Skeletal muscle satellite cell (primary cell): ENCODE data around the gene NUDT3.
"Not testable (repeated sequence)": the region's sequence is repeated elsewhere in the genome, so short reads cannot be mapped to it uniquely, and the experiment has no call there.

Experiments used
- H3K27me3 ChIP-seq: 2 replicates; pipeline ENCODE4 v1.7.0; 2013; ENCODE audit warnings: low read length; ENCODE audit not compliant: control insufficient read depth, insufficient read depth
- H3K36me3 ChIP-seq: 2 replicates; pipeline ENCODE4 v1.7.0; 2013; ENCODE audit warnings: mild to moderate bottlenecking, control low read depth, low read length; ENCODE audit not compliant: insufficient read depth
- H3K4me1 ChIP-seq: 2 replicates; pipeline ENCODE4 v1.7.0; 2013; ENCODE audit warnings: low read length; ENCODE audit not compliant: control insufficient read depth, insufficient read depth
- H3K4me2 ChIP-seq: 2 replicates; pipeline ENCODE4 v1.7.0; 2013; ENCODE audit warnings: mild to moderate bottlenecking, low read length
- H3K4me3 ChIP-seq: 2 replicates; pipeline ENCODE4 v1.7.0; 2013; ENCODE audit warnings: low read length
- H3K9ac ChIP-seq: 2 replicates; pipeline ENCODE4 v1.7.0; 2013; ENCODE audit warnings: mild to moderate bottlenecking, low read depth, low read length, moderate library complexity
- H3K9me3 ChIP-seq: replicated peaks from 2 replicates; pipeline ENCODE4 v1.7.0; 2013; ENCODE audit warnings: mild to moderate bottlenecking, control low read depth, low read length

NUDT3 gene

DNA sequence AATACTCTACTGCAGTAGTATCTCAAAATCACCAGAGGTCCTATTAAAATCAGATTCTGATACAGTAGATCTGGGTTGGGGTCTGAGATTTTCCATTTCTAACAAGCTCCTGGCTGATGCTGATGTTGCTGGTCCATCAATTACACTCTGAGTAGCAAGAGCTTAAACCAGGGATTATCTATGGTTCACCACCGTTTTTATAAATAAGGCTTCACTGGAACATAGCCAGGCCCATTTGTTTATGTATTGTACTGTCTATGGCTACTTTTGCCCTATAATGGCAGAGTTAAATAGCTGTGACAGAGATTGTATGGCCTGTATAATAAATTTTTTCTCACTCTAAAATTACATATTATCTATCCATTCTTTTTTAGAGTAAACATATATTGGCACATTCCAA lies 53.0 kb downstream of the NUDT3 start:
- Histone ChIP-seq H3K36me3 (no peaks in the 10 kb centered on the region), H3K4me1 (peaks cover 16% of the 10 kb centered on the region), H3K9me3 (no peaks in the 10 kb centered on the region), H3K4me2 (no peak overlapping the region), H3K27me3 (no peaks in the 10 kb centered on the region), H3K9ac (no peak overlapping the region), H3K4me3 (no peak overlapping the region)

DNA sequence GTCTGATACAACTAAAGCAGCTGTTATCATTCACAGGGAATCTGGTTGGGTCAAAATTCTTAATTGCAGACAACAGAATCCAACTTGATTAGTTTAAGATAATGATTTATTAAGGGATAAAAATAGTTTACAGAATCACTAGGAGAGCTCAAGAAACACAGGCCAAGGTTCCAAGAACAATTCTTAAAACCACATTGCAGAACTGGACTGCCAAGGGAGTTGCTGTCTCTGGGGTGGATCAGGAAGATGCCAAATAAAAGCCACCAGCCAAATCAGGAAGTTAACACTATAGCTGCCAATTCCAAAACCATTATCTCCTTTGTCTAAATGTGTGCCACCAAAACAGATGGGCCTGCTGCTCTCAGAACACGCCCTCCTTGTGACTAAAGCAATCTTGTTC lies 53.7 kb downstream of the NUDT3 start:
- H3K4me2 ChIP-seq, result no peak overlapping the region
- H3K4me1 ChIP-seq, result peaks cover 16% of the 10 kb centered on the region
- no peak overlapping the region for H3K4me3 ChIP-seq
- H3K36me3 ChIP-seq, result no peaks in the 10 kb centered on the region
- H3K9ac ChIP-seq, result no peak overlapping the region
- no peaks in the 10 kb centered on the region for H3K9me3 ChIP-seq
- H3K27me3 ChIP-seq, result no peaks in the 10 kb centered on the region

DNA sequence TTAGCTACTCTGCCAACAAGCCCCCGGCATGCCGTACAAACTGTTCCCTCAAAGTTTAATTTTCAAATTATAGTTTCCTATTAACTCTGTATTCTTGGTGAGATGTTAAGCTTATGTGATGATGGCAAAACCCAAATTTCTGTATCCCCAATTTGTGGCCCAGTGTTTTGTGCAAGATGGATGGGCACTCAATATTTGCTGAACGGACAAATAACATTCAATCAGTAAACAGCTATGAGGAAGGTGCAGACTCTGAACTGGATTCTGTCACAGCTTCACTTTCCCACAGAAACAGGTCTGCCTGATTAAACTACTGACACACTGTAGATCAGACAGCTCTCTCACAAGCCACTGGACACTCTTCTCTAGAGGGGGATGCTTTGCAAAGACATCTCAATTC lies 54.1 kb downstream of the NUDT3 start:
- Histone ChIP-seq H3K4me1 (peaks cover 16% of the 10 kb centered on the region), H3K9ac (no peak overlapping the region), H3K9me3 (no peaks in the 10 kb centered on the region), H3K36me3 (no peaks in the 10 kb centered on the region), H3K27me3 (no peaks in the 10 kb centered on the region), H3K4me2 (no peak overlapping the region), H3K4me3 (no peak overlapping the region)

DNA sequence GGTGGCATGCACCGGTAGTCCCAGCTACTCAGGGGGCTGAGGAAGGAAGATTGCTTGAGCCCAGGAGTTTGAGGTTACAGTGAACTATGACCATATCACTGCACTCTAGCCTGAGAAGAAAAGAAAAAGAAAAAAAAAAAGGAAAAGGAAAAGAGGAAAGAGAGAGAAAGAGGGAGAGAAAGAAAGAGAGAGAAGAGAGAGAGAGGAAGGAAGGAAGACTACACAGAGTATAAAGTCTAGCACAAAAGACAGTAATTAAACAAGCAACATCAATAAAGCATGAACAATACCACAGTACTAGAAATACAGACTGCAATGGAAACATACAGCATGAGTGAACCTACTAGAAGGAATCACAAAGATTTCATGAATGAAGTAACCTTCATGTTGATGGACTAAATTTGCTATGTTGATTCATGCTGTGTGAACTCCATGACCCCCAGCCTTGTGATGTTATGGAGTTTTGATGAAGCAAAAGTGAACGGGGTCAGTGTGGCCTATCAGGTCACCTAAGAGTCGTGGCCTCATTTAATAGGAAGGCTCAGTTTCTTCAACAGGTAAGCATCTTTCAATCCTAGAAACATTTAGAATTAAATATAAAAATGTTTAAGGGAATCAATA lies 57.6 kb downstream of the NUDT3 start:
- Histone ChIP-seq H3K36me3 (no peaks in the 10 kb centered on the region), H3K4me1 (peaks cover 3% of the 10 kb centered on the region), H3K9me3 (no peaks in the 10 kb centered on the region), H3K9ac (no peak overlapping the region), H3K27me3 (no peaks in the 10 kb centered on the region), H3K4me2 (no peak overlapping the region), H3K4me3 (no peak overlapping the region)

DNA sequence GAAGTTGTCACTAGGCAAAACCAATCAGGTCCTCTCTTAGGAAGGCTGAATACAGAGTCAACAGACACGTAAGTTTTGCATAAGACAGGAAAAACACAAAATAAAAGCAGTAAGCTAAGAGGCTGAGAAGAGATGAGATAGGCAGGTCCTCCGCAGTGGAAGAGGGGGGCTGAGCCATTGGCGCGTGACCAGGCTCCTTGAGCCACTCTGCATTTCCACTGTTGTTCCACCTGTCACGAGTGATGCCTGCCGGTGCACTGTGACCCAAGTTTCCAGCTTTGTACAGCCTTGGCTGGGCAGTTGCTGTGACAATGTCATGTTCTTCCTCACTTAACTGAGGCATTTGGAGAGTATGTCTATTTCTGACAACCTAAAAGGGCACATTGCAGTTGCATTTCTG lies 58.6 kb downstream of the NUDT3 start:
- Histone ChIP-seq H3K36me3 (no peaks in the 10 kb centered on the region), H3K4me2 (no peak overlapping the region), H3K9me3 (no peaks in the 10 kb centered on the region), H3K4me3 (no peak overlapping the region), H3K27me3 (no peaks in the 10 kb centered on the region), H3K4me1 (peaks cover 3% of the 10 kb centered on the region), H3K9ac (no peak overlapping the region)

DNA sequence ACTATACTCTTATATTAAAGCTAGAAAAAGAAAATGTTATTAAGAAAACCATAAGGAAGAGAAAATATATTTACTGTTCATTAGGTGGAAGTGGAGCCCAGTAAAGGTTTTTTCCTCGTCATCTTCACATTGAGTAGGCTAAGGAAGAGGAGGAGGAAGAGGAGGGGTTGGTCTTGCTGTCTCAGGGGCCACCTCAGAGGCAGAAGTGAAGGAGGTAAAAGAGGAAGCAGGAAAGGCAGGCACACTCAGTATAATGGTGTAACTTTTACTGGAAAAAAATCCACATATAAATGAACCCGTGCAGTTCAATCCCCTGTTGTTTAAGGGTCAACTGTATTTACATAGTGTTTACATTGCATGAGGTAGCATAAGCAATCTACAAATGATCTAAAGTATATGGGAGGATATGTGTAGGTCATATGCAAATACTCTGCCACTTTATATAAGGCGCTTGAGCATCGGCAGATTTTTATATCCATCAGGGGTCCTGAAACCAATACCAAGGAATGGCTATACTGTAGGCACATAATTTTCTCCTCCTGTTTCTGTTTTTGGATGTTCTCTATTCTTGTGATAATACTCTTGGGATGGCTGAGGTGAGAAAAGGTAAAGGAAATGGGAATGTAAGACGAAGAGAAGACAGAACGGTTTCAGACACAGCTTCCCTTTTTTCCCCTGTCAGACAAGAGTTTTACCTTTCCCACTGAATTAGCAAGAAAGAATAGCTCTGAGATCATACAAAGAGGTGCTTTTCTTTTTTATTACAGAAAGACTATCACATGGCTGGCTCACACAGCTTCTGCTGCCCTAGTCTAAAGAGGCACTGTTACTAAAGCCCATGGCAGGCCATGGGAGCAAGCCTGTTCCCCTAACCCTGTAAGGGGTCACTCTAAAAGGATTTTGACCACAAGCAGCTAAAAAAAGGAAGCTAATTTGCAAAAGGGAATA lies 59.9 kb downstream of the NUDT3 start:
- peaks cover 3% of the 10 kb centered on the region for H3K4me1 ChIP-seq
- no peak overlapping the region for H3K4me3 ChIP-seq
- H3K9me3 ChIP-seq, result no peaks in the 10 kb centered on the region
- H3K4me2 ChIP-seq, result no peak overlapping the region
- H3K27me3 ChIP-seq, result no peaks in the 10 kb centered on the region
- H3K36me3 ChIP-seq, result no peaks in the 10 kb centered on the region
- no peak overlapping the region for H3K9ac ChIP-seq

DNA sequence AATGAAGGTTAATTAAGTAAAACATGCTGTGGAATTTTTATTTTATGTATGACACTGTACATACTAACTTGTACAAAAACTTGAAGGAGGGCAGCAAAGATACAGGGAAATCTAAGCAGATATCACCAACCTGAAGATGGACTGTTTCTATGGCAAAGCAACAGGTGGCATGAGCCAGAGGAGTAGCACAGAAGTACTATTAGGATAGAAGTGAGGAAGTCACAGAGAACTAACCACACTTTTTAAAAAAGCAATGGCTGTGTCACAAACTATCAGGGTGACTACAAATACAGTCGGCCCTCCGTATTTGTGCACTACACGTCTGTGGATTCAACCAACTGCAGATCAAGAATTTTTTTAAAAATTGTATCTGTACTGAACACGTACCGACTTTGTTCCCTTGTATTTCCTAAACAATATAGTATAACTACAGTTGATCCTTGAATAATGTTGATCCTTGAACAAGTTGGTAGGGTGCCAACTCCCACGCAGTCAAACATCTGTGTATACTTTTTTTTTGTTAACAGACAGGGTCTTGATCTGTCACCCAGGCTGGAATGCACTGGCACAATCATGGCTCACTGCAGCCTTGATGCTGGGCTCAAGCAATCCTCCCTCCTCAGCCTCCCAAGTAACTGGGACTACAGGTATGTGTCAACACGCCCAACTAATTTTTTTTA lies 61.0 kb downstream of the NUDT3 start:
- Histone ChIP-seq H3K4me2 (no peak overlapping the region), H3K4me3 (no peak overlapping the region), H3K9me3 (no peaks in the 10 kb centered on the region), H3K27me3 (no peaks in the 10 kb centered on the region), H3K9ac (no peak overlapping the region), H3K36me3 (no peaks in the 10 kb centered on the region), H3K4me1 (peaks cover 3% of the 10 kb centered on the region)

DNA sequence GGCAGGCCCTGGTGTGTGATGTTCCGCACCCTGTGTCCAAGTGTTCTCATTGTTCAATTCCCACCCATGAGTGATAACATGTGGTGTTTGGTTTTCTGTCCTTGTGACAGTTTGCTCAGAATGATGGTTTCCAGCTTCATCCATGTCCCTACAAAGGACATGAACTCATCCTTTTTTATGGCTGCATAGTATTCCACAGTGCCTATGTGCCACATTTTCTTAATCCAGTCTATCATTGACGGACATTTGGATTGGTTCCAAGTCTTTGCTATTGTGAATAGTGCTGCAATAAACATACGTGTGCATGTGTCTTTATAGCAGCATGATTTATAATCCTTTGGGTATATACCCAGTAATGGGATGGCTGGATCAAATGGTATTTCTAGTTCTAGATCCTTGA lies 62.7 kb downstream of the NUDT3 start:
- H3K27me3 ChIP-seq, H3K4me1 ChIP-seq, H3K9me3 ChIP-seq, H3K4me3 ChIP-seq, H3K36me3 ChIP-seq, H3K9ac ChIP-seq, H3K4me2 ChIP-seq: not testable (repeated sequence)

DNA sequence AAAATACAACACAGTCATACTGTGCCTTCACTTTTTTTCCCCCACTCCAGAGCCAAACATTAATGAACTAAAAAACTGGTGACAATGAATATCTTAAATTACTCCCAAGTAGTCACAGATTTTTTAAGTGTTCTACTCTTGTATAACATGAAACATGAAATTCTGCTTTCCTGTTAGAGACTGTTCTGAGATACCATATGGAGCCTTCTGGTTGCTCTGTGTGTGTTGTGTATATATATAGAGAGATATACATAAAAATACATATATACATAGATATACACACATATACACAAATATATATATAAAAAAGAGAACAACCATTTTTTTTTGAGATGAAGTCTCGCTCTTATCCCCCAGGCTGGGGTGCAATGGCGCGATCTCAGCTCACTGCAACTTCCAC lies 63.5 kb downstream of the NUDT3 start:
- Histone ChIP-seq H3K9me3 (no peaks in the 10 kb centered on the region), H3K36me3 (no peaks in the 10 kb centered on the region), H3K9ac (no peak overlapping the region), H3K4me1 (peaks cover 6% of the 10 kb centered on the region), H3K27me3 (no peaks in the 10 kb centered on the region), H3K4me2 (no peak overlapping the region), H3K4me3 (no peak overlapping the region)

DNA sequence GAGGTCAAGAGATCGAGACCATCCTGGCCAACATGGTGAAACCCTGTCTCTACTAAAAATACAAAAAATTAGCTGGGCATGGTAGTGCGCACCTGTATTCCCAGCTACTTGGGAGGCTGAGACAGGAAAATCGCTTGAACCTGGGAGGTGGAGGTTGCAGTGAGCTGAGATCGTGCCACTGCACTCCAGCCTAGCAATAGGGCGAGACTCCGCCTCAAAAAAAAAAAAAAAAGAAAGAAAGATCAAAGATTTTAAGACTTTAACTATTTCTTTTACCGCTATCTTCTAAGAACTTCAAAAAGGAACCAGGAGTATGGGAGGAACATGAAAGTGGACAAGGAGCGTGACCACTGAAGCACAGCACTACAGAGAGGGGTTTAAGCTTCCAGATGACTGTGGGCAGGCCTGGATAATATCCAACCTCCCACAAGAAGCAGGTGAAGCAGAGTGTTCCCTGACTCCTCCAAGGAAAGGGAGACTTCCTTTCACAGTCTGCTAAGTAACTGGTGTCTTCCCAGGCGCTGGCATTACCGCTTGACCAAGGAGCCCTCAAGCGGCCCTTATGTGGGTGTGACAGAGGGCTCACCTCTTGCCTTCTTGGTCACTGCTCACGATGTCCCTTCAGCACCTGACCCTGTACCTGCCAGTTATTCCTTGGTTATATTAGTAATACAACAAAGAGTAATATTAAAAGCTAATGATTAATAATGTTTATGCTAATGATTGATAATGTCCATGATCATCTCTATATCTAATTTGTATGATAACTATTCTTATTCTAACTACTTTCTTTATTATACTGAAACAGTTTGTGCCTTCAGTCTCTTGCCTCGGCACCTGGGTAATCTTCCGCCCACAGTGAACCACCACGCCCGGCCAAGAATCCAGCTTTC lies 64.9 kb downstream of the NUDT3 start:
- not testable (repeated sequence) for H3K4me3 ChIP-seq

DNA sequence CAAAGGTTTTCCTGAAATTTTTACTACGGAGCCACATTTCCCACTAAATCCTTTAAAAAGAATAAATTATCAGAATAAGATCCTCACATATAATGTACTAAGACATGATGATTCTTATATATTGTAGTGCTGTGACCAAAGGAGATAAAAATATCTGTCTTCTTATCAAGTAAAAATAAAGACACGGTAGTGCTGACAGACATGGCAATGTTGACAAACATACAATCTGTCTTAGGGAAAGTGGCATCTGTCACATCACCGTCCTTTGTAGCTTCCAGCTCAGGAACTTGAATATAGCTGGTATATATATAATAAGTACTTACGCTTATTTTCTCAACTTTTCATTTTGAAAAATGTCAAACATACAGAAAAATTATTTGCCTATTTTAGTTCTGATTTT lies 66.8 kb downstream of the NUDT3 start:
- peaks cover 3% of the 10 kb centered on the region for H3K4me1 ChIP-seq
- no peaks in the 10 kb centered on the region for H3K9me3 ChIP-seq
- no peak overlapping the region for H3K9ac ChIP-seq
- no peaks in the 10 kb centered on the region for H3K27me3 ChIP-seq
- H3K36me3 ChIP-seq, result no peaks in the 10 kb centered on the region
- no peak overlapping the region for H3K4me3 ChIP-seq
- H3K4me2 ChIP-seq, result no peak overlapping the region

More for the DNA sequence above, 64.9 kb downstream of the NUDT3 start:
- H3K27me3 ChIP-seq, H3K36me3 ChIP-seq, H3K4me2 ChIP-seq, H3K9ac ChIP-seq, H3K9me3 ChIP-seq, H3K4me1 ChIP-seq: not testable (repeated sequence)
